Calu3 (cell line): ENCODE data around the gene ZNF536. TPM values are rescaled to one million over a fixed set of nuclear protein-coding genes. Genes with fewer than 3 reads are reported as not detected.

Source experiments
- BruUV-seq: library from RNA; stranded (reverse); fragments of 400-500 nt; replicated peaks from 2 replicates; lab custom pipeline; 2021; lab: Mats Ljungman, UMichigan
- CTCF ChIA-PET: fragments of 300-600 bp; sonication (Branson Sonifier 250); formaldehyde crosslinking; loops from one replicate; lab custom pipeline; 2022; ENCODE audit warnings: antibody characterized with exemption; lab: Charles Lee
- DNase-seq: peaks from one replicate; pipeline ENCODE4 v3.0.0; 2022
- H3K27ac Mint-ChIP-seq: one replicate; pipeline ENCODE4 v1.8.0; 2022; ENCODE audit warnings: mixed read lengths; ENCODE audit not compliant: unreplicated experiment
- H3K27me3 Mint-ChIP-seq: one replicate; pipeline ENCODE4 v1.8.0; 2022; ENCODE audit warnings: mixed read lengths; ENCODE audit not compliant: unreplicated experiment
- H3K36me3 Mint-ChIP-seq: one replicate; pipeline ENCODE4 v1.8.0; 2022; ENCODE audit warnings: mild to moderate bottlenecking, moderate library complexity, mixed read lengths; ENCODE audit not compliant: insufficient read depth, unreplicated experiment
- H3K4me1 Mint-ChIP-seq: one replicate; pipeline ENCODE4 v1.8.0; 2022; ENCODE audit warnings: mild to moderate bottlenecking, low read depth, mixed read lengths; ENCODE audit not compliant: unreplicated experiment
- H3K4me3 Mint-ChIP-seq: one replicate; pipeline ENCODE4 v1.8.0; 2022; ENCODE audit warnings: mild to moderate bottlenecking, low read depth, moderate library complexity, mixed read lengths; ENCODE audit not compliant: unreplicated experiment
- H3K9me3 Mint-ChIP-seq: one replicate; pipeline ENCODE4 v1.8.0; 2022; ENCODE audit warnings: low read depth, mixed read lengths; ENCODE audit not compliant: unreplicated experiment
- CTCF ChIP-seq: fragments of 200-600 bp; IDR thresholded peaks from one replicate; pipeline ENCODE4 v1.8.0; 2022; ENCODE audit warnings: antibody characterized with exemption; ENCODE audit not compliant: unreplicated experiment
- intact Hi-C: fragments of 100-400 bp; cut with micrococcal nuclease; formaldehyde crosslinking; loops from one replicate; pipeline ENCODE4 v1.10.0; 2022; ENCODE audit not compliant: unreplicated experiment
- total RNA-seq: library from RNA; stranded (reverse); gene quantifications from 2 replicates; pipeline ENCODE4 v1.2.3, GENCODE V29; 2022

Gene ZNF536
- total RNA-seq, 1 experiment from 2014 or later = not detected

GRCh38 chr19:30439310-30439709, 67.1 kb downstream of the ZNF536 start:
- no peak for DNase-seq

GRCh38 chr19:30441011-30441410, 68.8 kb downstream of the ZNF536 start:
- no peak for TF ChIP-seq CTCF
- peaks cover 7% of the 10 kb centered on the region for H3K9me3 Mint-ChIP-seq
- no TSS peak for BruUV-seq
- intact Hi-C loops = no loop called here
- no peak for DNase-seq
- no peaks in the 10 kb centered on the region for H3K4me1 Mint-ChIP-seq
- H3K4me3 Mint-ChIP-seq = no peak overlapping the region
- CTCF ChIA-PET = no interaction called here
- no peak overlapping the region for H3K27ac Mint-ChIP-seq
- H3K36me3 Mint-ChIP-seq = no peaks in the 10 kb centered on the region
- no peaks in the 10 kb centered on the region for H3K27me3 Mint-ChIP-seq

More at GRCh38 chr19:30439310-30439709, 67.1 kb downstream of the ZNF536 start:
- H3K36me3 Mint-ChIP-seq = no peaks in the 10 kb centered on the region
- no TSS peak for BruUV-seq
- intact Hi-C loops = no loop called here
- H3K27me3 Mint-ChIP-seq = no peaks in the 10 kb centered on the region
- H3K4me1 Mint-ChIP-seq = no peaks in the 10 kb centered on the region
- CTCF ChIA-PET = no interaction called here
- H3K4me3 Mint-ChIP-seq = no peak overlapping the region
- peaks cover 7% of the 10 kb centered on the region for H3K9me3 Mint-ChIP-seq
- no peak overlapping the region for H3K27ac Mint-ChIP-seq
- no peak for TF ChIP-seq CTCF

- Mint-ChIP-seq H3K4me3 (no peak overlapping the region), H3K27ac (no peak overlapping the region), H3K36me3 (no peaks in the 10 kb centered on the region), H3K4me1 (no peaks in the 10 kb centered on the region), H3K9me3 (peaks cover 10% of the 10 kb centered on the region), H3K27me3 (no peaks in the 10 kb centered on the region)
- TF ChIP-seq CTCF = no peak
- intact Hi-C loops = no loop called here
- BruUV-seq = no TSS peak
- CTCF ChIA-PET = no interaction called here
- DNase-seq = no peak
Observed at GRCh38 chr19:30442674-30443073, 70.5 kb downstream of the ZNF536 start.

- no TSS peak for BruUV-seq
Observed at GRCh38 chr19:30443531-30444252, 71.5 kb downstream of the ZNF536 start.

More at GRCh38 chr19:30443531-30444252, 71.5 kb downstream of the ZNF536 start:
- peaks cover 10% of the 10 kb centered on the region for H3K9me3 Mint-ChIP-seq
- no peak overlapping the region for H3K27ac Mint-ChIP-seq
- no peak for DNase-seq
- CTCF ChIA-PET = no interaction called here
- H3K27me3 Mint-ChIP-seq = no peaks in the 10 kb centered on the region
- TF ChIP-seq CTCF = no peak
- no peaks in the 10 kb centered on the region for H3K36me3 Mint-ChIP-seq
- no peaks in the 10 kb centered on the region for H3K4me1 Mint-ChIP-seq
- no peak overlapping the region for H3K4me3 Mint-ChIP-seq
- intact Hi-C loops = no loop called here
